GM18861 (cell line): Measurements from ENCODE around the gene NSMF.

Source experiments
- ATAC-seq: cut with Tn5 transposase; IDR thresholded peaks from one replicate; pipeline ENCODE4 v1.9.1; 2021; ENCODE audit not compliant: unreplicated experiment

NSMF gene

DNA sequence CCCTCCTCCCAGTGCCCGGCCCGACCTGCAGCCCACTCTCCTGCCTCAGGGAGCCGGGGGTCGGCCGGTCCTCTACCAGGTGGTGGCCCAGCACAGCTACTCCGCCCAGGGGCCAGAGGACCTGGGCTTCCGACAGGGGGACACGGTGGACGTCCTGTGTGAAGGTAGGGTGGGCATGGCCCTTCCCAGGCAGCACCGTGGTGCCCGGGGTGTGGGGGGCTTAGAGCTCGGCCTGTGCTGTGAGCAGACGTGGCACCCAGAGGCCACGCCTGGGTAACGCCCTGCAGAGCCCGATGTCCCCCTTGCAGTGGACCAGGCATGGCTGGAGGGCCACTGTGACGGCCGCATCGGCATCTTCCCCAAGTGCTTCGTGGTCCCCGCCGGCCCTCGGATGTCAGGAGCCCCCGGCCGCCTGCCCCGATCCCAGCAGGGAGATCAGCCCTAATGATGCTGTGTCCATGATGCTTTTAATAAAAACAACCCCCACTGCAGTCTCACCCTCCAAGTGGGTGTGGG lies 25.2 kb downstream of the NSMF start:
- no peak for ATAC-seq

DNA sequence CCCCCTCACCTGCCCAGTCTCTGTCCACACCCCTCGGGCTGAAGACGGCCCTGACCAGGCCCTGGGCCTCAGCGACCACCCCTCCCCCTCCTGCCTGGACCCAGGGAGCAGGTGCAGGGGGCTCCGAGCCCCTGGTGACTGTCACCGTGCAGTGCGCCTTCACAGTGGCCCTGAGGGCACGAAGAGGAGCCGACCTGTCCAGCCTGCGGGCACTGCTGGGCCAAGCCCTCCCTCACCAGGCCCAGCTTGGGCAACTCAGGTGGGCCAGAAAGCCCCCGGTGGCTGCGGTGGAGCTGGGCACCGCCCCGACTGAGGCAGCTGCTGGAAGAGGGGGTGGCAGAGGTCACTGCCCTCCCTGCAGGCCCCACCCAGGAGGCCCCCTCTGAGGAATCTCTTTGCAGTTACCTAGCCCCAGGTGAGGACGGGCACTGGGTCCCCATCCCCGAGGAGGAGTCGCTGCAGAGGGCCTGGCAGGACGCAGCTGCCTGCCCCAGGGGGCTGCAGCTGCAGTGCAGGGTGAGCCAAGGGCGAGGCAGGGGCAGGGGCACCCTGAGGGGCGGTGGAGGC lies 25.7 kb downstream of the NSMF start:
- ATAC-seq: no peak

DNA sequence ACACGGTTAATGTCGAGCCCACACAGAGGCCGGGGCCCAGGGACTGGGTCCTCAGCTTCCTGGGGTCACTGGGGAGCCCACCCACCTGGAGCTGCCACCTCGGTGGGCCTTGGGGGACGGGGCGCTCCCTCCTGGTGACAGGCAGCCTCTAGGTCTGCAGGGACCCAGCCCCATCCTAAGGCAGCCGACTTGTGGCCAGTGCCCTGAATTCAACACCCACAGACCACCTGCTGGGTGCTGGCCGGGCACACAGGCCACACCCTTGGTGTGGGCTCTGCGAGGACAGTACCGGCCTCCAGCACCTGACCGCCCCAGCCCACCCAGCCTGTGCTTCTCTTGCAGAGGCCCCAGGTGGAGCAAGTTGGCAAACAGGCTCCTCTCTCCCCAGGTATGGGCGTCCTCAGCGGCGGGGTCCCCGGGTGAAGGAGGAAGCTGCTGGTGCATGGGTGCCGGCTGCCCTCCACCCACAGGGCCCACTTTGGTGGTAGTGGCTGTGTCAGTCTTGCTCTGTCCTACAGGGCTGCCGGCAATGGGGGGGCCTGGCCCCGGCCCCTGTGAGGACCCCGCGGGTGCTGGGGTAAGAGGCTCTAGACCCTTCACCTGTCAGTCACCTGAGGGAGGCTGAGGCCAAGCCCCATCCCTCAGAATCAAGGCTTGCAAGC lies 26.3 kb downstream of the NSMF start:
- ATAC-seq: no peak

DNA sequence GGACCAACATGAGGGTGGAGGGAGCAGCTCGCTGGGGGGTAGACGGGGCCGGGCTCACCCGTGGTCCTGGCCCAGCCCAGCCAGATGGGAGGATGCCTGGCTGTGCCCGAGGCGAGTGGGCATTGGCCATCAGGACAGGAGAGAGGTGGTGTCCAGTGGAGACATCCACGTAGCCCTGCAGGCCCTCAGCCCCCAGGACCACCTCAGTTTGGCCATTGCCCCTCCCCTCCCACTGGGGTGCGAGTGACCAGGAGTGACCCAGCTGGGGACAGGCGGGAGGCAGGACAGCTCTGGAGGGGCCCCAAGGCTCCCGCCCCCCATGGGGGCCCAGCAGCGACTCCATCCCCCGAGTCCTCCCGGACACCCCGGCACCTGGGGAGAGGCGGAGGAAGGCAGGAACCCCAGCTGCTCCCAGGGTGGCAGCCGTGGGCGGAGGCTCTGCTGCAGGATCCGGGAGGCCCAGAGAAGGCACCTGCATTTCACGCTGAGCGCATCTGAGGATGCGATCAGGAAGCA lies 27.7 kb downstream of the NSMF start:
- ATAC-seq: no peak

DNA sequence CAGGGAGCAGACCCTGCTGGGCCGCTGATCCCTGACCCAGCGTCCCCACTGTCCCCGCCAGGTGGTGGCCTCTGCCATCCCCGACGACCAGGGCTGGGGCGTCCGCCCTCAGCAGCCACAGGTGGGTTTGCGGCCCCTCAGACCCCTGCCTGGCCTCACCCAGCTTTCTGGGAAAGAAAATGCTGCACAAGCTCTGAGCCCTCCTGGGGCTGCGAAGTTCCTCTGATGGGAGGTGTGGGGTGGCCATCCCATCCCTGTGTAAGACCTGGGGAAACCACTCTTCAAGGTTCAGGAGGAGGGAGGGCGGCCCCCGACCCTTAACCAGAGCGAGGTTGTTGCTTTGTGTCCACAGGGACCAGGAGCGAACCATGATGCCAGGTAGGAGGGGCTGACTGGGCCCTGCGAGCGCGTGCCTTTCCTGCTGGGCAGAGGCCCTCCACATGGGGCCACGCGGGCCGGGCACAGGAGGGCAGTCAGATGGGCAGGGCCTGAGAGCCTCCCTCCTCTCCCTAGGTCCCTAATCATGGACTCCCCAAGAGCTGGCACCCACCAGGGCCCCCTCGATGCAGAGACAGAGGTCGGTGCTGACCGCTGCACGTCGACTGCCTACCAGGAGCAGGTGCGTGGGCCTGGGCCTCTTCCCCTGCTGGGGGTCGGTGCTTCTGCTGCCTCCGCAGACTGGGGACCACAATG lies 28.3 kb downstream of the NSMF start:
- ATAC-seq: no peak

DNA sequence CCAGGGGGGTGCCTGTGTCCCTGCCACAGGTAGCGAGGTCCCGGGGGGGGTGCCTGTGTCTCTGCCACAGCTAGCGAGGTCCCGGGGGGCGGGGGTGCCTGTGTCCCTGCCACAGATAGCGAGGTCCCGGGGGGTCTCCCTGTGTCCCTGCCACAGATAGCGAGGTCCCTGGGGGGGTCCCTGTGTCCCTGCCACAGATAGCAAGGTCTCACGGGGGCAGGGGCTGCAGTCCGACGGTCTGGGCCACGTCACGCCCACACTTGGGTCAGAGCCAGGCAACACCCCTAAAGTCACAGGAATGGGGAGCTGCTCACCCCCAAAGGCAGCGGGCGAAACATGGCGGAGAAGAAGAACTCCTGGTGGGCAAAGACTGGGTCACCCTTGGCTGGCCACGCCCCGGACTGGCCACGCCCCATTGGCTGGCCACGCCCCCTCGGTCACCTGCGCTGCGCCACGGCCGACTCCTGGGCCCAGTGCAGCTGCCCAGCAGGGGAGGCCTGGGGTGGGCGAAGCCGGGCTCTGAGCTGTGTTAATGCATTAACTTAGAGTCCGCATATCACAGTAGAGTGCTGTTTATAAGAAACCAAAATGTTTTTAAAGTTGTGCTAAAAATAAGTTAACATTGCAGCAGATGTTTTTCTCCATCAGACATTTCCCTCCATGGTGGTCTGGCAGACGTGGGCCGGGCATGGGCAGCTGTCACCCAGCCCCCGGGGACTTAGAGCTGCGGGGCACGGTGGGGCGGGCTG lies 29.0 kb downstream of the NSMF start:
- ATAC-seq: no peak

DNA sequence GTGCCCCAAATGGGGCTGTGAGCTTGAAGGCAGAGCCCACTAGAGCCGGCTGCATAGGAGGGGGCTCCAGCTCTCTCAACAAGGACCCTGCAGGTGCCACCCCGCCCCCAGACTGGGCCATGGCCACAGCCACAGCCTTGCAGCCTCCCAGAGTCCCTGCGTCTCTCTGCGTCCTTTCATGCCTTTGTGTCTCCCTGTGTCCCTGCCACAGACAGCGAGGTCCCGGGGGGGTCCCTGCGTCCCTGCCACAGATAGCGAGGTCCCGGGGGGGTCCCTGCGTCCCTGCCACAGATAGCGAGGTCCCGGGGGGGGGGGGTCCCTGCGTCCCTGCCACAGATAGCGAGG lies 29.6 kb downstream of the NSMF start:
- ATAC-seq: no peak

DNA sequence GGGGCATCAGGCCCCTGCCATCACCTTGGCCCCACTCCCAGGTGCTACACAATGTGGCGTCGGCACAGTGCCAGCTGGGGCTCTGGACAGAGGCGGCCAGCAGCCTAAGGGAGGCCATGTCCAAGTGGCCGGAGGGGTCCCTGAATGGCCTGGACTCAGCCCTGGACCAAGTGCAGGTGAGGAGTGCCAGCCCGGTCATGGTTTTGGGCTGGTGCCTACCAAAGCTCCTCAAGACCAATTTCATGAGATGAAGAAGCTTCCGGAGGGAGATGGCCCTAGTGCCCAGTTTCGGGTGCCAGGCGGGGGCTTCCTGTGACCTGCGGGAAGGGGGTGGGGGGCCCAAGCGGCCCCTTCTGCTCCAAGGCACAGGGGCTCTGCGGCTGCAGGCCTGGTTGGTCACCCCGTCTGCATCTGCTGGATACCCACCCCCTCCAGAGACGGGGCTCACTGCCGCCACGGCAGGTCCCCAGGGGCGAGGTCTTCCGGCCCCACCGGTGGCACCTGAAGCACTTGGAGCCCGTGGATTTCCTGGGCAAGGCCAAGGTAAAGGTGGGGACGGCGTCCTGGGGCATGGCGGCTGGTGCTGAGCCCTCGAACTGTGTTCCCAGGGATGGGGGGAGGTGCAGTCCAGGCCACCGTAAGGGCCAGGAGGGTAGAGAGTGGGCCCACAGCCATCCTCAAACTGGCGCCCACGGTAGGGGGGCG lies 30.1 kb downstream of the NSMF start:
- no peak for ATAC-seq

DNA sequence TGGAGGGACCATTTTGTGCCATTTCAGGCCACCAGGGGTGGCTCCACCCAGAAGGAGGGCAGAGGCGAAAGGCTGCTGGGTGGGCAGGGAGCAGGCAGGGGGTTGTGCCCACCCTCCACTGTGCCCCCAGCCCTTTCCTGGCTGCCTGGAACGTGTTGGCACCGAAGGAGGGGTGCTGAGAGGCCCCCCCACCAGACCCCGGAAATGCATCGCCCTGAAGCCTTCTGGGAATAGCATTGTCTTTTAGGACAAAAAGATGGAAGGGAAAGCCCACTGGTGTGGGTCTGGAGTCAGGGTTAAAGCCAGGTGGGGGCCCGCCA lies 30.9 kb downstream of the NSMF start:
- no peak for ATAC-seq

DNA sequence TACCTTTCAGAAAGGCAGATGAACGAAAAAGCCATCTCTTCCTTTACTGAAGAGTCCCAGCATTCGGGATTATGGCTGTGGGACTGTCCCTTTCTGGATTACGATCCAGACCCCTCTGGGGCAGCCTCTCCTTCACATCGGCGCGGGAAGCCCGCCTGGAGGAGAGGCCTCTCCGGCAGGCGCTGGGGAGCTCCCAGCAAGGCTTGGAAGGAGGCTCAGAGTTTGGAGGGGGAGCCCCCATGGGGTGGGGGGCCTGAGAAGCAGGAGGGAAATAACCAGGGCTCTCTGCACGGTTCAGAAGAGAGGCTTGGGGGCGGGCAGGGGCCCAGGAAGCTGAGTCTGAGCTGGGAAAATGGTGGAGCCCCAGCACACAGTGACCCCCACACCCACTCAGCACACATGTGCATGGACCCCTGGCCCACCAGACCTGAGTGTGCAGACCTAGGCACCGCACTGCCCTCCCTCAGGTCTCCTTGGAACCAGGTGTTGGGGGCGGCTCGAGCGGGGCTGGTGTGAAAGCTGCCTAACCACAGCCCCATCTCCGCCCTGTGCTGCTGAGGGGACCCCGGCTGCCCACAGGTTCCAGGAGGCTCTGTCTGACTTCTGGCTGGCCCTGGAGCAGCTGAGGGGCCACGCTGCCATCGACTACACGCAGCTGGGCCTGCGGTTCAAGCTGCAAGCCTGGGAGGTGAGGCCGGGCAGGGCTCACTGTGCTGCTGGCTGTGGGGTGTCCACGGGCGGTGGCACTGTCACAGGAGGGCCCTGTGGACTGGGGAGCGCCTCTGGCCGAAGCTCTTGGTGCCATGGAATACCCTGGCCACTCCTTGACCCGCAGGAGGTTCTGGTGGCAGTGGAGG lies 31.5 kb downstream of the NSMF start:
- no peak for ATAC-seq

DNA sequence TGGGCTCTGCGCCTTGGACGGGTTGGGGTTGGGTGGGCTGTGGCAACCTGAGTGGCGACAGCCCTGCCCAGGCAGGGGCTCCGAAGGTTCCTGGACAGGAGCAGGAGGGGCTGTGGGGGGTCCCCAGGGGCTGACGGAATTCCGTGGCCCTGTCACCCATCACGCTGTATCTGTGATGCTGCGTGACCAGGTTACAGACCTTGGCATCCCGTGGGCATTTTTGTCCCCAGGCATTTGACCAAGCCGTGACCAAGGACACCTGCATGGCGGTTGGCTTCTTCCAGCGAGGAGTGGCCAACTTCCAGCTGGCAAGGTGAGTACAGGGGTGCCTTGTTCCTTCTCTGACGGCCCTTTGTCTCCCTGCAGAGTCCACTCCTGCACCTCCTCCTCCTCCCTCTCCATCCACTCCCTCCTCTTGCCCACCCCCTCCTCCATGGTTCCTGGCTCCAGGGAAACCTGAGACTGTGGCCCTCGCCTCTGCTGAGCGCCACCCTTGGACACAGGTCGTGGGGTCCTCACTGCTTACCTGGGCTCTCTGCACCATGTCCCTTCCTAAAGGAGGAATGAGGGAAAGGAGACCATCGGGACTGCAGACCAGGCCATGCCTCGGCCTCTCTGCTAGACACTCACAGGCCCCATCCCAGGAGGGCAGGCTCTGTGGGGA lies 33.0 kb downstream of the NSMF start:
- ATAC-seq: no peak

DNA sequence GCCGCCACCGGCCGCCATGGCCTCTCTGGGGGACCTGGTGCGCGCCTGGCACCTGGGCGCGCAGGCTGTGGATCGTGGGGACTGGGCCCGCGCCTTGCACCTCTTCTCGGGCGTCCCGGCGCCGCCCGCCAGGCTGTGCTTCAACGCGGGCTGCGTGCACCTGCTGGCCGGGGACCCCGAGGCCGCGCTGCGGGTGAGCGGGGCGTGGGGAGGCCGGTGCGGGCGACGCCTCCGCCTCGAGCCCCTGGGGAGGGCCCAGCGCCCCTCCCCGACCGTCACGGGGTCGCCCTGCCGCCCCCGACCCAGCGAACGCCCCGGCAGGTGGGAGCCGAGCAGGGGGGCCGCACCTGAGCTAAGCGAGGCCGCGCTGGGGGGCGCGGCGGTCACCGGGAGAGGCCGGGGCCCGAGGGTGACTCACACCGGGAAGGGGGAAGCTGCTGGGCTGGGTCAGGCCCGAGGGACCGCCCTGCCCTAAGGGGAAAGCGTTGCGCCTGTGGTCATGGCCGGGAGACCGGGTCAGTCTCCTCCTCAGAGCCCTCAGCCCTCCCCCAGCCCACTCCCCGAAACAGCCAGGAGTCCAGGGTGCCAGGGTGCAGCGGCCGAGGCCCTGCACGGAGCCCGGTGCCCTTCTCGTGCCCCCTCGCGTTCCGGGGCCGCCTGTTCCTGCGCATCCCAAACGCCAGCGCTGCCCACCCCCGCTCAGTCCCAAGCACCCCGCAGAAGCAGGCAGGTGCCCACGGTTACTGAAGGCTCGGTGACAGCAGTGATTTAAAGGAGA lies 35.4 kb downstream of the NSMF start:
- ATAC-seq: peak; percentile 21

DNA sequence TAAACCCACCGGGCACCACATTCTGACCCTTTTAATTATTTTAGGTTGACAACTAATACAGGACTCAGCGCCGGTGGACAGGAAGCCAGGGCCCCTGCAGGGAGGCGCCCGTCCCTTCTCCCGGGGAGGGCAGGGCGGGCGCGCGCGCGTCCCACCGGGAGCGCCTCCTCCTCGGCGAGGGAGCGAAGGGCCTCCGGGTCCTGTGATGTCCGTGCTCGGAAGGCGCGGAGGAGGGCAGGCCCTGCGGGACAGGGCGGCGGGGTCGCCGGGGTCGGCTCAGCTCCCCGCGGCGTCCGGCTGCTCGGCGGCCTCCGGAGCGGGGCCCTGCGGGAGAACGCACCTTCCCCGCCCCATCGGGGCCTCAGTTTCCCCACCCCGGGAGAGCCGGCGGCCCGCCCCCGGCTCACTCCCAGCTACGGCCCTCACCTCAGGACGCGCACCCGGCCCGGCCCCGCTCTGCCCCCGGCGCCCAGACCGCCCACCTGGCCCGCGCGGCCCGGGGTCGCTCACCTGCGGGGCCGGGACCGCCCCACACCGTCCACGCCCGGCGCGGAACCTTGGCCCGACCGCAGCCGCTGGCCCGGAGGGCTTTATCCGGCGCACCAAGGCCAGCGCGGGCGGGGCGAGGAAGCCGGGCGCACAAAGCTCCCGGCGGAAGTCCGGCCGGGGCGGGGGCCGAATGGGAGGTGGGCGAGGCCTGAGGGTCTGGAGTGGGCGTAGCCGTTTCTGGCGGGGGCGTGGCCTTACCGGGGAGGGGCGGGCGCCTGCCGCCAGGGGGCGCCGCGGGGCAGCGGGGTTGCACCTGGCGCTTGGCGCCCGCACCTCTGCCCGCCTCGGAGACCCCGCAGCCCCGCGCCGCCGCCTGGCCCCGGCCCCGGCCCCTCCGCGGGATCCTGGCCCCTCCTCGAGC lies 36.3 kb downstream of the NSMF start, which contains the start of the genes EXD3 and NOXA1:
EXD3 (minus strand) TSS at position 559 of the 910 bp plus-strand sequence. CDS start 27,805 bp downstream, outside the sequence.
NOXA1 (plus strand) TSS at position 790 of the 910 bp plus-strand sequence. CDS start 137 bp downstream, outside the sequence.
- peak; percentile 73 for ATAC-seq

DNA sequence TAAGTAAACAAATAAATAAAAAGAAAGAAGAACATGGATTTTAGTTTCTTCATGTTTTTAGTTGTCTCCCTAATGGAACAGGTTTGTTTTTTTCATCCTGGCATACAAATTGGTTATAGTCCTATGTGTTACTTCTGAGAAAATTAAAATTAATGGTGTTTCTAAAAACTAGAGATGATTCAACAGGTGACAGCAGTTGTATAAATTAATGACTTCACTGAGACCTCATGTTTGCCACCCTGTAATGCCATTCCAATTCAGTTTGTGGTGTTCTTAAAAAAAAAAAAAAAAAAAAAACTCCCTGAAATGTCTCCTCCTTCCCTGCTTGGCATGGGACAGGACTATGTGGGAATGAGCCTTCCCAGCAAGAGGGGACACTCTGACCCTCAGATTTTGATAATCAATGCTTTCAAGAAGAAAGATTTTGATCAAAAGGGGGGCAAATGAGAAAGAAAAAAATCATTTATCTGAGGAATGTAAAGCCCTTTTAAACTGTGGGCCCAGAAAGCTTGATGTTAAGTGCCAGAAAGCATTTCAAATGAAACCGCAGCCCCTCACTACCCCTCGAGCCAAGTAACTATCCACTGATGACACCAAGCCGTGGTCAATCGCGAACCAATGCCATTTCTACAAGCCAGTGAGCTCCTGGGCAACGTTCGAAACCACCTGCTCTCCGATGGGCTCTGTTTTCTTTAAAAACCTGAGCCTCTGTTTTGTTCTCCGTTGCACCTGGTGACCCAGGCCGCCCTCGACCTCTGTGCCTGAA lies 37.1 kb downstream of the NSMF start:
- ATAC-seq: no peak

DNA sequence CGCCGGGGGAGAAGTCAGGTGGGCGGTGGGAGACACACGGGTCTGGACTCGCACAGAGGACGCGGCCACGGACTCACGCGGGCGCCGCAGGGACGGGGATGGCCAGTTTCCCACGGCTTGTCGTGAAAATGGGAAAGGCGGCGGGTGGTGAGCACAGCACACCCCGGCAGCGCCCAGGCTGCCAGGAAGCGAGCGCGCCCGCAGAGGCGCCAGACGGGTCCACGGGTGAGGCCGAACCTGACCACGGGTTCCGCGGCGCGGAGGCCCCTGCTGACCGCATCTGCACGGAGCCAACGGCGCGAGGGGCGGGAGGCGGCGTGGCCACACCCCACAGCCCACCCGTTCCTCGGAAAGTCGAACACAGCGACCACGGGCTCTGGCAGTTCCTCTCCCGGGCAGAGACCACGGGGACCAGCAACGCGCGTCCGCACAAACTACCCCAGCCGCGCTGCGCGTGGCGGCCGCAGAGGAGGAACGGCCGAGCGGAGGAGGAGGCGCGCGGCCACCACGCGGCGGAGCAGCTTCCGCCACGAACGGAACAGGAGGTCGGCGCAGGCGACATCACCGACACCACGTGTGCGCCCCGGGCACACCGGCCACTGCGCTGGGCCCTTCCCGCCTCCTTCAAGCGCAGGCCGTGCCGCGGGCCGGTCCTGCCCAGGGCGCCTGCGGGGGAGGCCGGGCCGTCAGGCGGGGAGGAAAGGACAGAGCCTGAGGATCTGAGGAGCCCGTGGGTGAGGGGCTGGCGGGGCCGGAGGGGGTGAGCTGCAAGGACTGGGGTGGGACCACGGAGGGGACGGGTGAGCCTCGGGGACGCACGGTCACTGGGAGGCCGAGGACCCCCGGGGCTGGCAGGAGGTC lies 41.7 kb downstream of the NSMF start:
- no peak for ATAC-seq
